ENCODE measurements around the gene ZNF3. TPM values are rescaled to one million over a fixed set of nuclear protein-coding genes. Genes with fewer than 3 reads are reported as not detected.

The ZNF3 gene
- polyA plus RNA-seq, 1 donor (not counting 4 experiments of a cell fraction or from before 2014, with no cell fraction given): 16.8 TPM

DNA sequence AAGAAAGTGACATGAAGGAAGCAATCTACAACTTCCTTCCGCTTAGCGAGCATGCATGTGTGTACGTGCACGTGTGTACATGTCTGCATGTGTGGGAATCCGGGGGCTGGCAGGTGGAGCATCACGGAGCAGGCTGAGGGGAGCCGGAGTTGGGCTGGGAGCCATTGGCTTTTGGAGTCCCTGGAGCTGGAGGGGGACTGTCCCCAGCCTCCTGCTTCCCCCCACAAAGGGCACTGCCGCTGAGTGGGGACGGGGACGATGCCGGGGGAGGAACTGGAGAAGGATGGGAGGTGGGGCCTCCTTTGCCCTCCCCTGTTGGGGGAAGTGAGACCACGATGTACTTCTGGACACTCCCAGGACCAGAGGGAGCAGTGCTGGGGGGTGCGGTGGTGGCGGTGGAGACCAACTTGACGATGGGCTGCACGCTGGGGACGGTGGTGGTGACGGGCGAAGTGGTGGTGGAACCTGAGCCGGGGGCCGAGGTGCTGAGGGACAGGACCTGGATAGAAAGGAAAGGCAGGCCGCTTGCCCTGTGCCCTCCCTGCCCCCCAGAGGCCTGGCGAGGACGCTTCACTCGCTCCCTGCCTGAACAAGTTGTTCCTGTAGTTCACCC is 25.7 kb upstream of the ZNF3 start:
- dilution Hi-C loops (cut with MboI; ENCODE audit: extremely low pct_ligation_motif_present, low sequenced_read_pairs): no loop called here
- Histone ChIP-seq H3K27ac (ENCODE audit: control insufficient read depth, insufficient read depth, low read length) (no peak overlapping the region), H3K4me2 (ENCODE audit: control insufficient read depth, extremely low read depth, insufficient read depth, low read depth, low read length) (no peak overlapping the region), H3K9ac (ENCODE audit: control insufficient read depth, extremely low read depth, insufficient read depth, low read length) (no peak overlapping the region), H3K9me1 (ENCODE audit: control insufficient read depth, extremely low read depth, insufficient read depth, low read length) (no peaks in the 10 kb centered on the region), H3K36me3 (ENCODE audit: control insufficient read depth in 2 of 2, extremely low read depth in 1 of 2, insufficient read depth in 2 of 2, low read length in 2 of 2) (peaks cover 10 to 45% of the 10 kb centered on the region in 2 experiments), H2AFZ (ENCODE audit: control insufficient read depth, low read length) (no peak overlapping the region), H3K4me3 (ENCODE audit: control insufficient read depth in 2 of 3, extremely low read depth in 1 of 3, insufficient read depth in 2 of 3, low read depth in 1 of 3, low read length in 3 of 3) (no peak overlapping the region), H4K20me1 (ENCODE audit: control insufficient read depth, extremely low read depth, insufficient read depth, low read length) (no peaks in the 10 kb centered on the region), H3K79me2 (ENCODE audit: control insufficient read depth, insufficient read depth, low read length) (peaks cover 4% of the 10 kb centered on the region), H3K27me3 (ENCODE audit: control insufficient read depth, extremely low read depth, insufficient read depth, low read length) (no peaks in the 10 kb centered on the region), H3K4me1 (ENCODE audit: control insufficient read depth, extremely low read depth, insufficient read depth, low read length) (peaks cover 4% of the 10 kb centered on the region), H3K9me3 (ENCODE audit: control insufficient read depth, low read depth, low read length) (no peaks in the 10 kb centered on the region)
- FAIRE-seq (no peak), DNase-seq (ENCODE audit: low read depth, low spot score) (no peak)
- TF ChIP-seq EZH2 (IDR thresholded peaks at IDR 0.05; ENCODE audit: low read length): no peak
- no peak for TF ChIP-seq CTCF (optimal IDR thresholded peaks at IDR 0.05 in 1 of 3, IDR thresholded peaks at IDR 0.05 in 1 of 3, conservative IDR thresholded peaks at IDR 0.05 in 1 of 3; ENCODE audit: extremely low read depth in 1 of 3, insufficient read depth in 2 of 3, low read length in 3 of 3)

DNA sequence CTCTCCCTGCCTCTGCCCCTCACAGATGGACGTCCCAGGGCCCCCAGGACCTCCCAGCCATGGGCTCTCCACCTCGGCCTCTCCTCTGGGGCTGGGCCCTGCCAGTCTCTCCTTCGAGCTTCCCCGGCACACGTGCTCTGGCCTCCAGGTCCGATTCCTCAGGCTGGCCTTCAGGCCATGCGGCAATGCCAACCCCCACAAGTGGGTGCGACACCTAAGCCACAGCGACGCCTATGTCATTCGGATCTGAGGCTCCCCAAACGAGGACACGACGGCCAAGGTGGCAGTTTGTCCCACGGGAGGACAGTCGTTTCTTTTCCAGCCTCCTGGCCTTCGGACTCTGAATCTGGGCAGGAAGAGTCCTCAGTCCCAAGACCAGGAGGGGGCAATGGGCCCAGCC is 25.1 kb upstream of the ZNF3 start:
- DNase-seq (ENCODE audit: low read depth, low spot score) (no peak), FAIRE-seq (no peak)
- H3K9me1 ChIP-seq (ENCODE audit: control insufficient read depth, extremely low read depth, insufficient read depth, low read length): no peaks in the 10 kb centered on the region
- no peaks in the 10 kb centered on the region for H4K20me1 ChIP-seq (ENCODE audit: control insufficient read depth, extremely low read depth, insufficient read depth, low read length)
- H3K9ac ChIP-seq (ENCODE audit: control insufficient read depth, extremely low read depth, insufficient read depth, low read length): no peak overlapping the region
- TF ChIP-seq EZH2 (IDR thresholded peaks at IDR 0.05; ENCODE audit: low read length) (no peak), CTCF (optimal IDR thresholded peaks at IDR 0.05 in 1 of 3, IDR thresholded peaks at IDR 0.05 in 1 of 3, conservative IDR thresholded peaks at IDR 0.05 in 1 of 3; ENCODE audit: extremely low read depth in 1 of 3, insufficient read depth in 2 of 3, low read length in 3 of 3) (no peak)
- H3K4me3 ChIP-seq (ENCODE audit: control insufficient read depth in 2 of 3, extremely low read depth in 1 of 3, insufficient read depth in 2 of 3, low read depth in 1 of 3, low read length in 3 of 3): no peak overlapping the region
- H3K9me3 ChIP-seq (ENCODE audit: control insufficient read depth, low read depth, low read length): no peaks in the 10 kb centered on the region
- peaks cover 5% of the 10 kb centered on the region for H3K79me2 ChIP-seq (ENCODE audit: control insufficient read depth, insufficient read depth, low read length)
- no peak overlapping the region for H3K27ac ChIP-seq (ENCODE audit: control insufficient read depth, insufficient read depth, low read length)
- no peak overlapping the region for H3K4me2 ChIP-seq (ENCODE audit: control insufficient read depth, extremely low read depth, insufficient read depth, low read depth, low read length)
- peaks cover 10 to 45% of the 10 kb centered on the region in 2 experiments for H3K36me3 ChIP-seq (ENCODE audit: control insufficient read depth in 2 of 2, extremely low read depth in 1 of 2, insufficient read depth in 2 of 2, low read length in 2 of 2)
- no peak overlapping the region for H2AFZ ChIP-seq (ENCODE audit: control insufficient read depth, low read length)
- no peaks in the 10 kb centered on the region for H3K27me3 ChIP-seq (ENCODE audit: control insufficient read depth, extremely low read depth, insufficient read depth, low read length)
- dilution Hi-C loops (cut with MboI; ENCODE audit: extremely low pct_ligation_motif_present, low sequenced_read_pairs): no loop called here
- peaks cover 5% of the 10 kb centered on the region for H3K4me1 ChIP-seq (ENCODE audit: control insufficient read depth, extremely low read depth, insufficient read depth, low read length)

Data from keratinocyte (primary cell).